ENCODE data around the gene IFNA8.

DNA sequence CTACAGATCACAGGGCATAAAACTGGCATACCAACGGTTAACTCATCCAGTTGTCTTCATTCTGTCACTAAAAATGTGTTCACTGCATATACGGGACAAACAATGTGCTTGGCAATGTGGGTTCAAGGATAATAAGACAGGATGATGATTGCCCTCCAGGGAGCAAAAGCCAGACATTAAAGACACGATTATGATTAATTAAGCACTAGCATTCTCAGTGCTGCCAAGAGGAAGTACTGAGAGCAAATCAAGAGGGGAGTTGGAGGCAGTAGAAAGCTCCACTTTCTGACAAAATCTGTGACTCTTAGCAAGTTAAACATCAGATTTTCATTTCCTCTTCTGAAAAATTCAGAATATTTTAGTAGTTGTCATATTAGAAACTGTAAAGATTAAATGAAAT is 9.0 kb upstream of the IFNA8 start:
- TF ChIP-seq YY1 (IDR thresholded peaks at IDR 0.05; ENCODE audit: insufficient read depth, insufficient read length) = no peak
- TF ChIP-seq ZNF274 (IDR thresholded peaks at IDR 0.05; ENCODE audit: low read depth, low read length) = no peak

Measured in NT2/D1 (cell line).